Activated T-cell treated with anti-CD3 and anti-CD28 coated beads for 48 hours (primary cell): ENCODE measurements around the gene GBX2.

Source experiments
- DNase-seq: peaks from one replicate; pipeline ENCODE4 v3.0.0-alpha.2; 2020; ENCODE audit warnings: low read depth

Gene GBX2

GRCh38 chr2:236168110-236169080 is at the start of gene GBX2:
GBX2 (minus strand) TSS chr2:236168386; CDS start chr2:236167971, 415 bp downstream.
- no peak for DNase-seq

- no peak for DNase-seq
These were observed 49.7 kb upstream of the GBX2 start for GRCh38 chr2:236217926-236218325.

GRCh38 chr2:236216711-236217110 is 48.5 kb upstream of the GBX2 start:
- DNase-seq = no peak

GRCh38 chr2:236215761-236216333 is 47.7 kb upstream of the GBX2 start:
- no peak for DNase-seq

GRCh38 chr2:236215196-236215595 is 47.0 kb upstream of the GBX2 start:
- no peak for DNase-seq

- DNase-seq = no peak
These were observed 46.3 kb upstream of the GBX2 start for GRCh38 chr2:236214376-236214995.

- DNase-seq = no peak
These were observed 43.1 kb upstream of the GBX2 start for GRCh38 chr2:236211296-236211695.

- DNase-seq = no peak
These were observed 42.4 kb upstream of the GBX2 start for GRCh38 chr2:236210536-236210935.

GRCh38 chr2:236209996-236210395 is 41.8 kb upstream of the GBX2 start:
- no peak for DNase-seq

- DNase-seq = no peak
These were observed 41.3 kb upstream of the GBX2 start for GRCh38 chr2:236209535-236209934.

- no peak for DNase-seq
These were observed 40.1 kb upstream of the GBX2 start for GRCh38 chr2:236208019-236208926.

GRCh38 chr2:236207472-236207871 is 39.3 kb upstream of the GBX2 start:
- no peak for DNase-seq

- DNase-seq = no peak
These were observed 37.9 kb upstream of the GBX2 start for GRCh38 chr2:236205867-236206645.

- no peak for DNase-seq
These were observed 36.8 kb upstream of the GBX2 start for GRCh38 chr2:236204953-236205352.

- no peak for DNase-seq
These were observed 32.2 kb upstream of the GBX2 start for GRCh38 chr2:236200378-236200777.

- DNase-seq = no peak
These were observed 28.2 kb upstream of the GBX2 start for GRCh38 chr2:236196366-236196765.

- no peak for DNase-seq
These were observed 27.5 kb upstream of the GBX2 start for GRCh38 chr2:236195726-236196125.

- no peak for DNase-seq
These were observed 26.6 kb upstream of the GBX2 start for GRCh38 chr2:236194786-236195185.

- DNase-seq = no peak
These were observed 24.8 kb upstream of the GBX2 start for GRCh38 chr2:236193026-236193425.

- DNase-seq = no peak
These were observed 22.5 kb upstream of the GBX2 start for GRCh38 chr2:236190674-236191073.

GRCh38 chr2:236184701-236185100 is 16.5 kb upstream of the GBX2 start:
- no peak for DNase-seq
